Hair follicular keratinocyte (primary cell): ENCODE results near the gene PALLD. TPM values are rescaled to one million over a fixed set of nuclear protein-coding genes. Genes with fewer than 3 reads are reported as not detected.

ENCODE experiments used
- total RNA-seq: library from RNA; depleted of rRNA; stranded (reverse); fragments of >200 nt; gene quantifications from 2 replicates; pipeline ENCODE4 v1.2.3, GENCODE V29; 2015

PALLD gene
- total RNA-seq: 113 TPM in 2 replicates

DNA sequence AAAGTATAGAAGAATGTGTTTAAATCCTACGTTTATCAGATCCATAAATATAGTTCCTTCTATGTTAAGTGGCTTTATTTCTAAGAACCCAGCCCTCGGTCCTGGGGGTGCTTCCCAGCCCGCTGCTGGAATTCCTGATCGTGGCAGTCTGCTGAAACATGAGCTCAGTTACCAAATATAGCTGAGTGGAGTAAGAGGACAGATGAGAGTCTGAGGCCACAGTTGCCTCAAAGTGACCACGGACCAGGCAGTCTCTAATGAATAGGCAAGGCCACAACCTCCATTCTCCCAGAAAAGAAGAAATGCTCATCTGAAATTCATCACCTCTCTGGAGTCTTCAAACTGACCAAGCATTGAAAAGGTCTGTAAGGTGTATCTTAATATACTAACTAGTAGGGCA lies at the start of gene PALLD:
PALLD (plus strand) TSS at position 219 of the 400 bp plus-strand sequence.

Other genes starting within 250 kb of the PALLD start
- 3.9 and 5.5 TPM in 2 replicates for gene DDX60, start 178.3 kb upstream of the PALLD start, total RNA-seq
- 3.2 and 7.0 TPM in 2 replicates for gene DDX60L, start 16.6 kb upstream of the PALLD start, total RNA-seq